HEK293T (cell line): ENCODE data around the gene KIAA0040.

Experiments
- CTCF ChIA-PET: fragments of 350-600 bp; formaldehyde crosslinking; extraction: SDS; loops from one replicate; lab custom pipeline; 2021; ENCODE audit warnings: antibody characterized with exemption, inconsistent platforms; lab: Yijun Ruan, JAX
- POLR2A ChIA-PET: fragments of 350-600 bp; formaldehyde crosslinking; extraction: SDS; loops from one replicate; lab custom pipeline; 2020; ENCODE audit warnings: antibody characterized with exemption, inconsistent platforms; lab: Yijun Ruan, JAX
- DNase-seq: peaks from one replicate; pipeline ENCODE4 v3.0.0; 2012; ENCODE audit warnings: mixed read lengths; ENCODE audit errors: extremely low spot score
- ARNT ChIP-seq: fragments of 450-650 bp; IDR thresholded peaks from 2 replicates; pipeline ENCODE4 v1.6.1; 2017; ENCODE audit warnings: mild to moderate bottlenecking
- BHLHE40 ChIP-seq: fragments of 450-650 bp; IDR thresholded peaks from 2 replicates; pipeline ENCODE4 v1.6.1; 2016; ENCODE audit warnings: mild to moderate bottlenecking, moderate library complexity, borderline replicate concordance
- CTBP1 ChIP-seq: fragments of 450-650 bp; IDR thresholded peaks from 2 replicates; pipeline ENCODE4 v1.6.1; 2016; ENCODE audit warnings: borderline replicate concordance
- ELF4 ChIP-seq: fragments of 450-650 bp; IDR thresholded peaks from 2 replicates; pipeline ENCODE4 v1.6.1; 2017; ENCODE audit warnings: antibody characterized with exemption
- FOXA1 ChIP-seq: fragments of 450-650 bp; IDR thresholded peaks from 2 replicates; pipeline ENCODE4 v1.6.1; 2016; ENCODE audit warnings: mild to moderate bottlenecking
- FOXK2 ChIP-seq: fragments of 450-650 bp; IDR thresholded peaks from 2 replicates; pipeline ENCODE4 v1.6.1; 2016; ENCODE audit warnings: mild to moderate bottlenecking
- FOXM1 ChIP-seq: fragments of 450-650 bp; IDR thresholded peaks from 2 replicates; pipeline ENCODE4 v1.6.1; 2017; ENCODE audit warnings: mild to moderate bottlenecking, borderline replicate concordance
- HDGF ChIP-seq: fragments of 450-650 bp; IDR thresholded peaks from 2 replicates; pipeline ENCODE4 v1.6.1; 2017; ENCODE audit warnings: antibody characterized with exemption, borderline replicate concordance
- L3MBTL2 ChIP-seq: fragments of 450-650 bp; conservative IDR thresholded peaks from 2 replicates; pipeline ENCODE4 v1.6.1; 2016; ENCODE audit warnings: mild to moderate bottlenecking
- LEF1 ChIP-seq: fragments of 450-650 bp; IDR thresholded peaks from 2 replicates; pipeline ENCODE4 v1.6.1; 2017; ENCODE audit warnings: mild to moderate bottlenecking, borderline replicate concordance
- NFRKB ChIP-seq: fragments of 450-650 bp; IDR thresholded peaks from 2 replicates; pipeline ENCODE4 v1.6.1; 2016; ENCODE audit warnings: mild to moderate bottlenecking, moderate library complexity
- PKNOX1 ChIP-seq: fragments of 450-650 bp; IDR thresholded peaks from 2 replicates; pipeline ENCODE4 v1.6.1; 2016
- SP1 ChIP-seq: fragments of 450-650 bp; IDR thresholded peaks from 2 replicates; pipeline ENCODE4 v1.6.1; 2017
- SUZ12 ChIP-seq: fragments of 450-650 bp; IDR thresholded peaks from 2 replicates; pipeline ENCODE4 v1.6.1; 2016; ENCODE audit warnings: mild to moderate bottlenecking
- TARDBP ChIP-seq: fragments of 450-650 bp; IDR thresholded peaks from 2 replicates; pipeline ENCODE4 v1.6.1; 2016
- ZNF384 ChIP-seq: fragments of 450-650 bp; IDR thresholded peaks from 2 replicates; pipeline ENCODE4 v1.6.1; 2016

KIAA0040 gene

GRCh38 chr1:175192630-175193526, at the start of gene KIAA0040:
Gene KIAA0040, minus strand, starts transcription at chr1:175192776. Its CDS starts 31,763 bp downstream, at chr1:175161013.
- DNase-seq = peak; percentile 65
- no peak for TF ChIP-seq ARNT
- peak; percentile 48 for TF ChIP-seq L3MBTL2
- ChIA-PET POLR2A (interaction anchor here (0.8 kb wide), 1 partner anchor 10 kb away, joined by 3 read pairs; no protein-coding TSS in a partner anchor), CTCF (no interaction called here)

DNA sequence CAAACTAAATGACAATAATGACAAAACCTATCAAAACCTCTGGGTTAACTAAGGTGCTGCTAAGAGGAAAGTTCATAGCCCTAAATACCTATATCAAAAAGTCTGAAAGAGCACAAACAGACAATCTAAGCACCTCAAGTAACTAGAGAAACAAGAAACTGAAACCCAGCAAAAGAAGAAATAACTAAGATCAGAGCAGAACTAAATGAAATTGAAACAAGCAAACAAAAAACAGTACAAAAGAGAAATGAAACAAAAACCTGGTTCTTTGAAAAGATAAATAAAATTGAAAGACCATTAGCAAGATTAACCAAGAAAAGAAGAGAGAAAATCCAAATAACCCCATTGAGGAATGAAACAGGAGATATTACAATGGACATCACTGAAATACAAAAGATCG, 44.8 kb upstream of the KIAA0040 start:
- ChIA-PET POLR2A (no interaction called here), CTCF (no interaction called here)
- no peak for DNase-seq

DNA sequence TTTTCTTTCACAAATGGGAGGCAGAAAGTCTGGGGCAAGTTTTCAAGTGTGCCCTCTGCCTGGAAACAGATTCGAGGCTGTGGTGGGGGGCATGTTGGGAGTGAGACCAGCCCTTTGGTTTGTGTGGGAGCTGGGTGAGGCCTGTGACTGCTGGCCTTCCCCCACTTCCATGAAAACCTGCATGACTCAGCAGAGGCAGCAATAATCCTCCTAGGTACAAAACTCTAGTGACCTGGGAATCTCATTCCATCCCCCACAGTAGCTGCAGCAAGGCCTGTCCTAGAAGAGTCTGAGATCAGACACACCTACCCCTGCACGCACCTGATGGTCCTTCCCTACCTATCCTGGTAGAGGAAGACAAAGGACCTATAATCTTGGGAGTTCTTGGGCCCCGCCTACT, 42.1 kb upstream of the KIAA0040 start:
- ChIA-PET POLR2A (interaction anchor here (0.7 kb wide), 1 partner anchor 172 kb away, joined by 3 read pairs; no protein-coding TSS in a partner anchor), CTCF (no interaction called here)
- TF ChIP-seq TARDBP (no peak), FOXA1 (no peak), ZNF384 (no peak), ARNT (no peak), L3MBTL2 (no peak), FOXM1 (no peak), SP1 (no peak), HDGF (no peak), FOXK2 (no peak)
- DNase-seq = no peak

More for the DNA sequence above, 44.8 kb upstream of the KIAA0040 start:
- TF ChIP-seq ELF4 (no peak), ZNF384 (no peak), FOXK2 (no peak), SUZ12 (no peak), LEF1 (no peak), FOXA1 (no peak), SP1 (no peak), CTBP1 (no peak), NFRKB (no peak), TARDBP (no peak), PKNOX1 (no peak), L3MBTL2 (no peak), BHLHE40 (no peak), ARNT (no peak), HDGF (no peak), FOXM1 (no peak)

- ChIA-PET POLR2A (no interaction called here), CTCF (no interaction called here)
- TF ChIP-seq FOXM1 (no peak), CTBP1 (no peak), SP1 (no peak), L3MBTL2 (no peak), BHLHE40 (no peak), HDGF (no peak)
- DNase-seq = no peak
Observed at GRCh38 chr1:175232335-175232734, 39.8 kb upstream of the KIAA0040 start.

DNA sequence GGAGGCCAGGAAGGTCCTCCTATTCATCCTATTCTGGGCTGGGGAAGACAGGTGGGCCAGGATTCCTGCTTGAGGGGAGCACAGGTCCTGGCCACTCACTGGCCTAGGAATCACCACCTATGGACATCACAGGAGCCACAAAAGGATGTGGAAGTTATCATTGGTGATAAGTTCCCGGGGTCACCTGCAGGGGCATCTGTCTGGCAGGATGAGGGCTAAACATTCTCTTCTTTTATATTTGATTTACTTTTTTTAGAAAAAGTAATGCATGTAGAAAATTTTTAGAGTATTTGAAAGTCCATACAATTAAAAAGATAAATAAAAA, 33.2 kb upstream of the KIAA0040 start:
- CTCF ChIA-PET = no interaction called here
- TF ChIP-seq FOXK2 = no peak
- TF ChIP-seq ELF4 = no peak

DNA sequence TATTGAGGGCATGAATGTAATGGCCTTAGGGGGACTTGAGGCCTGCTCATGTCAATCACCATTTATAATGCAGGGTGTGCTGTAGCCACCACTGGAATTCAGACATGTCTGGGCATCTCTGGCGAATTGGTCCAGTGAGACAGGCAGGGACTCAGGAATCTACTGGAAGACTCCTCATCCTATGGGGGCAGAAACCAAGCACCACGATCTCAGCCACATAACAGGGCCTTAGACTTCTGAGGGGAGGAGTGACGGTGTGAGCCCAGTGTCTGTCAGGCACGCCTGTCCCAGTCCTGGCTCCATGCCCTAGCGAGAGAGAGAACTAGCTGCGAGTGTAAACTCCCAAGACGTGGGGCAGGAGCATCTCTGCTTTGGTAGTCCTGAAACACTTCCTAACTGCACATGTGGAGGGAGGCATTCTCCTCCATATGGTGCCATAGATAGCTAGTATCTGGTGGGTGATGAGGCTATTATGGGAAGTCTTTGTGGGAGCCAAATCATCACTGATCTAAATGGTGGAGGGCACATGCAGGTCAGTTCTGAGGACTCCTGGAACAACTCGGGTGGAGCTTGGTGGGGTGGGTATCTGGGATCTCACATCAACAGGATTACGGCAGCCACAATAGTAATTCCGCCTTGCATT, 29.8 kb upstream of the KIAA0040 start:
- ChIA-PET CTCF (interaction anchor here (1.6 kb wide), 1 partner anchor 71 kb away, joined by 6 read pairs; no protein-coding TSS in a partner anchor), POLR2A (no interaction called here)
- no peak for DNase-seq
- no peak for TF ChIP-seq HDGF
- no peak for TF ChIP-seq L3MBTL2
- no peak for TF ChIP-seq FOXK2
- no peak for TF ChIP-seq PKNOX1
- no peak for TF ChIP-seq LEF1
- no peak for TF ChIP-seq SUZ12
- no peak for TF ChIP-seq TARDBP
- no peak for TF ChIP-seq ELF4
- TF ChIP-seq ARNT = no peak

More for the DNA sequence above, 33.2 kb upstream of the KIAA0040 start:
- POLR2A ChIA-PET = no interaction called here
- DNase-seq = no peak

DNA sequence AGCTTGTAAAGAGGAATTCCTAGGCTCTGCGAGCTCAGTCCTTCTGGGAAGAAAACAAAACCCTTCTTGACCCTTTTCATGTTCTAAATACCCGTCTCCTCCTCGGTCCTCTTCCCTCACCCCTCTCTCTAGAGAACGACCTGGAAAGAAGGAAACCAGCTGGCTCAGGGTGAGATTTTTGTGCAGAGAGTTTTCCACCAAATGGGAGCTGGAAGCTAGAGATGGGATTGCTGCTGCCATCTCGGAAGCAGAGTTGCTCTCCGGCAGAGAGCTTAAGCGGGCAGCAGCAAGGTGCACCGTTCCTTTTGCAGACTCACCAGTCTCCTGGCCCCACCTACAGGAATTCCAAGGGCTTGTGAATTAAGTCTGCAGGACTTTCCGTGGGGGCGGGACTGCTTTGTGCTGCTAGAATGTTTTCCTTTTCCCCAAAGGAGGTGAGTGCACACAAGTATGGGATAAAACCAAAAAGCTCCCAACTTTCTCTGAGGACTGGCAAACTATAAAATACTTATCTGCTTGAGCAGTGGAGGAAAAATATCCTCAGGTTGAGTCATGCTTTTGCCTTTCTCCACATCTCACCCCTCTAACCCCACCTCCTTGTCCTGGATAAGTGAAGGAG, 29.1 kb upstream of the KIAA0040 start:
- ChIA-PET CTCF (interaction anchor here (0.6 to 1.6 kb wide), 3 partner anchors 70 to 959 kb away, joined by 3 to 6 read pairs (median 3); no protein-coding TSS in a partner anchor), POLR2A (no interaction called here)
- TF ChIP-seq CTBP1 = no peak
- DNase-seq = no peak
